Occipital lobe (tissue), 2 donors: Measurements from ENCODE around the gene FNBP1. TPM values are rescaled to one million over a fixed set of nuclear protein-coding genes. Genes with fewer than 3 reads are reported as not detected.
"Not testable (repeated sequence)": the region's sequence is repeated elsewhere in the genome, so short reads cannot be mapped to it uniquely, and the experiment has no call there.

Experiments
- DNase-seq: peaks from one replicate; lab custom pipeline; 2025; lab: John Stamatoyannopoulos, UW
- total RNA-seq: library from RNA; depleted of rRNA; stranded (reverse); fragments of >200 nt; gene quantifications from one replicate; pipeline ENCODE4 v1.2.3, GENCODE V29; 2014

The FNBP1 gene
- total RNA-seq, 1 donor from 2014 or later = 59.9 TPM

DNA sequence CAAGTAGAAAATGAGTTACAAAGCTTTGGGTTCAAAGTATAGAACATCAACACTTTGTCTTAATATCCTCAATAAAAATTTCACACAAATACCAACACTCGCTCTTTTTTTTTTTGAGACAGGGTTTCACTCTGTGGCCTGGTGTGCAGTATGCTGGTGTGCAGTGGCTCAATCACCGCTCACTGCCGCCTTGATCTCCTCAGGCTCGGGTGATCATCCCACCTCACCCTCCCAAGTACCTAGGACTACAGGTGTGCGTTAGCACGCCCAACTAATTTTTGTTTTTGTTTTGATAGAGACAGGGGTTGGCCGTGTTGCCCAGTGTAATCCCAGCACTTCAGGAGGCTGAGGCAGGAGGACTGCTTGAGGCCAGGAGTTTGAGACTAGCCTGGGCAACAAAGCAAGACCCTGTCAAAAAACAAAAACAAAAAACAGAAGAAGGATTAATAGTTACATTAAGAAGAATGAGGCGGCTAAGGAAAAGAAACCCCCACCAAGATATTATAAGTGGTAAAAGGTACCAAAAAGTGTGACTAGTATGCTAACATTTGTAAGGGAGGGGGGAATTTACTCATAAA is 20.3 kb downstream of the FNBP1 start:
- DNase-seq = no peak

DNA sequence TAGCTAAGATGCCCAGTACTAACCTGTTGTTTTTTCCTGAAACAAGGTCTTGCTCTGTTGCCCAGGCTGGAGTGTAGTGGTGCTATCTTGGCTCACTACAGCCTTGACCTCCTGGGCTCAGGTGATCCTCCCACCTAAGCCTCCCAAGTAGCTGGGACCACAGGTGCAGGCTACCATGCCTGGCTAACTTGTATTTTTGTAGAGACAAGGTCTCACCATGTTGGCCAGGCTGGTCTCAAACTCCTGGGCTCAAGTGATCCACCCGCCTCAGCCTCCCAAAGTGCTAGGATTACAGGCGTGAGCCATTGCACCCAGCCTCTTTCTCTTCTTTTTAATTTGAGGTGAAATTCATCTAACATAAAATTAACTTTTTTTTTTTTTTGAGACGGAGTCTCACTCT is 21.1 kb downstream of the FNBP1 start:
- not testable (repeated sequence) for DNase-seq

DNA sequence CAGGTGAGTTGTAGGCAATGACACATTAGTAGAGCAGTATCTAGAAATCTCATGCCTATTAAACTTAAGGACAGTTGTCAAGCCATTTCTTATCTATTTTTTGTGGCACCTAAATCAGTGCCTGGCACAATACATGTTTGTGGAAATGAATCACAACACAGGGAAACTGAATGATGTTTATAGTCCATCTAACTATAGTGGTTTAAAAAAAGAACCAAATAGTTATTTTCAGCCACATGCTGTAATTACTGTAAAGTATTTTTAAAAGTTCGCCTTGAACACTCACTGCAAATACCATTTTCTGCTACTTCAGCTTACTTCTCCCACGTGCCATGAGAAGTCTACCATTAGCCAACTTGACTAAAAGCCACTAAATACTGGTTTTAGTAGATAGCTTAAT is 21.9 kb downstream of the FNBP1 start:
- no peak for DNase-seq

DNA sequence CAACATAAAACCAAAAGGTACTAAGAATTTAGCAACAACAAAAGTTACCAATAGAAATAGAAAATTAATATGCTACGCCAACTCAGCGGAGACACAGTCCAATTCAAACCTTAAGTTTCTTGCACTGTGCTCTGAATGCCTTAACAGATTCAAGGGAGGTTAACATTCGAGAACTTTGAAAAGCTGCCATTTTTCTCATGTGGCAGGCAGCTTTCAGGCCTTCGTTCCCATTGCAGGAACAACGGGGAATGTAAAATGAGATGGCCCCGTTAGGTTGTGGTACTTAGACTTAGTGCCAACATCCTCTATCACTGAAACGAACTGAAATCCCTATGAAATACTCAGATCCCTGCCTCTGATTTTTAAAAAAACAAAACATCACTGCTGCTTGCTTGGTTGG is 22.4 kb downstream of the FNBP1 start:
- DNase-seq = no peak

GRCh38 chr9:130018265-130018664 is 24.7 kb downstream of the FNBP1 start:
- no peak for DNase-seq

DNA sequence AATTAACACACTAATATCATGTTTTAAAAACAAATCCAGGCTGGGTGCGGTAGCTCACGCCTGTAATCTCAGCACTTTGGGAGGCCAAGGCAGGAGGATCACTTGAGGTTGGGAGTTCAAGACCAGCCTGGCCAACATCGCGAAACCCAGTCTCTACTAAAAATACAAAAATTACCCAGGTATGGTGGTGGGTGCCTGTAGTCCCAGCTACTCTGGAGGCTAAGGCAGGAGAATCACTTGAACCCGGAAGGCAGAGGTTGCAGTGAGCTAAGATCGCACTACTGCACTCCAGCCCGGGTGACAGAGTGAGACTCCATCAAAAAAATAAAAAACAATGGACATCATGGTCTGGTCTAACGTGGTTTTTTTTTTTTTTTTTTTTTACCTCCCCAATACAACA is 25.5 kb downstream of the FNBP1 start:
- DNase-seq = not testable (repeated sequence)

DNA sequence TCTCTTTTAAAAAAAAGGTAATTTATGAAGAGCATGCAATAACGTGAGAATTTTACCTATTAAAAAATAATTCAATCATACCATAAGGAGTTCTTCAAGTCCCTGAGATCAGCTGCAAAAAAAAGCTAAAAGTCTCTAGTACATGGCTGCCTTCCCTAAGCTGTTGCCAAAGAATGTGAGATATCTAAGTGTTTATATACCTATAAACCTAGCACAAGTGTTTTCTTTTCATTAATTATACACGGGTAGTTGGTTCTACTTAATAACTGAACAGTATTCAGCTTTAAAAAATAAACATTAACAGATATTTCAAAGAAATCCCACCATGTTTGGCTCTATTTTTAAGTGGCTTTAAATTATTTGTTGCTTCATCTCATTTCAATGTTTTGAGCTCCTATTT is 25.9 kb downstream of the FNBP1 start:
- DNase-seq = no peak

GRCh38 chr9:130015353-130016019 is 27.5 kb downstream of the FNBP1 start:
- DNase-seq = no peak

- no peak for DNase-seq
These were observed 29.7 kb downstream of the FNBP1 start for GRCh38 chr9:130013326-130013725.

GRCh38 chr9:130010151-130010988 is 32.6 kb downstream of the FNBP1 start:
- no peak for DNase-seq

GRCh38 chr9:130009546-130009945 is 33.4 kb downstream of the FNBP1 start:
- DNase-seq = not testable (repeated sequence)

DNA sequence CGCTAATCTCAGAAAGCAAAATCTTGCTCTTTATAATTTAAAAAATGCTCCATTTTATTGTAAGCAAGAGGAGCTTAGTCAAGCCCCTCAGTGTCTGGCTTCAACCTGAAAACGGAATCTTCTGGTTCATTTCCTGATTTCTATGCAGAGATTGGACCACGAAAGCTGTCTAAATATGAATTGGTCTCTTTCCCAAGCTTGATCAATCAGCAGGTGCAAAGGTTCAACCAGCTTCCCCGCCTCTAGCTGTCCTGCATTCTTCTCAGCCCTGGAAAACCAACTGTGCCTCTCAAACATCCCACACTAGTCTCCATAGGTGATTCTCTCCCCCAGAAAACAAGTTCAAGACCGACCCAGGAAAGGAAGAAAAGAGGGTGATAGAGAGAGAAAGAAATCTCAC is 34.5 kb downstream of the FNBP1 start:
- DNase-seq = no peak

GRCh38 chr9:130006952-130007351 is 36.0 kb downstream of the FNBP1 start:
- DNase-seq = not testable (repeated sequence)

DNA sequence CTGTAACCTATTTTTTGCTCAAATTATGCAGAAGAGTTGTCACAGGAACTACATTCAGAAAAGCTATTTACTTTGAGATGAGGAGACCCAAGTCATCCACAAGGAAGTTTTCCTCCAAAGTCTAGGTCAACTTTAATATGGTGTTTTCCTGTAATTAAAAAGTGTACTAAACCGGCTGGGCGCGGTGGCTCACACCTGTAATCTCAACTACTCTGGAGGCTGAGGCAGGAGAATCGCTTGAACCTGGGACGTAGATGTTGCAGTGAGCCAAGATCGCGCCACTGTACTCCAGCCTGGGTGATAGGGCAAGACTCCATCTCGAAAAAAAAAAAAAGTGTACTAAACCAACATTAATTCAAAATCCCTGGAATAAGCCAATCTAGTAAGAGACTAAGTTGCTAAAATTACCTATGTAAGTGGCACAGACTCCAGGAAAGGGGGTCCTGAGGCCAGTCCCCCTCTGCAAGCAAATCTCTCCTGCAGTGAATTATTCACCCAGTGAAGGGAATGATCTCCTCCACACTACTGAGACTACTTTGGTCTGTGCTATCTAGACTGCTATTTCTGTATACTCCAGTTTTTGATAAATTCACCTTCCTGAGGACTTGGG is 38.9 kb downstream of the FNBP1 start:
- DNase-seq = no peak

GRCh38 chr9:130002320-130002719 is 40.7 kb downstream of the FNBP1 start:
- no peak for DNase-seq

DNA sequence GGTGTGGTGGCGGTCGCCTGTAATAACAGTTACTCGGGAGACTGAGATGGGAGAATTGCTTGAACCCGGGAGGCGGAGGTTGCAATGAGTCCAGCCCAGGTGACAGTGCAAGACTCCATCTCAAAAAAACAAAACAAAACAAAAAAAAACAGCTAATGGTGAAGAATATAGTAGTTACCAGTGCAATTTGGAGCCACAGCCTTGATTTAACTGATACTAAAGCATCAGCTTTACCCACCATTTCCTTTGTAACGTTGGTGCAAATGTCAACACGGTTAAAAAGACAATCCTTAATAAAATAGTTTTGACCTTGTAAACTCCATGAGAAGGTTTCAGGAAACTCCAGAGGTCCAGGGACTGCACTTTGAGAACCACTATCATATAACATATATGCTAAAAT is 41.8 kb downstream of the FNBP1 start:
- DNase-seq = no peak

GRCh38 chr9:129999141-129999510 is 43.9 kb downstream of the FNBP1 start:
- no peak for DNase-seq

DNA sequence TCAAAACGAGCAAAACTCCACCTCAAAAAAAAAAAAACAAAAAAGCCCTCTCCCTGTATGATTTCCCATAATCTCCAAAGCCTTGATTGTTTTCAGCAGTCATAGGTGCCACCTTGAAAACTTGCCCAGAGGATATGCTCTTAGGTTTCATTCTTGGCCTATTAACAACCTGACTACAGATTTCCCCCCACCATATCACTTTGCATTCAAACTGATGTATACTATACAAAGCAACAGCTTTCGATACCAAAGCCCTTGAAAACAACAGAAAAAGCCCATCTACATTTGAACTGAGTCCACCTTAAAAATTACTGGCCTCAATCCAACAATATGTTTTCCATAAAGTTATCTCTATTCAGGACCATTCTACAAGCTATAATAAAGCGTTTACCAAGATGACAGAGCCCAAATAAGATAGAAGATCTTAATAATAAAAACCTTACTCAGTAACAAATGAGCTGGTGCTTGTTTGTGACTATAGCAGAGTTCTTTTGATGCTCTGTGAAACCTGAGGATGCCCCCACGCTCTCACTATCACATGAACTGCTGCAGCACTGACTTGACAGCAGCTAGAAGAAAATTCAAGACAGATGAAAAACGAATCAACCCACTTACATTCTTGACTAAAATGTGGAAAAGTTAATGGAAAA is 44.4 kb downstream of the FNBP1 start:
- no peak for DNase-seq

- DNase-seq = not testable (repeated sequence)
These were observed 45.3 kb downstream of the FNBP1 start for GRCh38 chr9:129997706-129998105.

- DNase-seq = no peak
These were observed 46.7 kb downstream of the FNBP1 start for GRCh38 chr9:129996161-129996830.
